Uterus (tissue), 2 donors: Measurements from ENCODE around the gene CFAP53.

Experiments used
- POLR2A ChIP-seq, 2 donors: fragments of 450-650 bp; IDR thresholded peaks; one replicate each; pipeline ENCODE4 v1.6.1; 2016; ENCODE audit warnings: antibody characterized with exemption in 2 of 2, mild to moderate bottlenecking in 1 of 2, moderate library complexity in 1 of 2
- TF ChIP-seq, protein P1 (sequence below), 4 experiments: fragments of 200-600 bp in 2 of 4; fragments of 450-650 bp in 2 of 4; sonication (generic) in 2 of 4; IDR thresholded peaks; one replicate each; pipeline ENCODE4 v1.5.1; 2016 to 2019; ENCODE audit warnings: antibody characterized with exemption in 4 of 4, mild to moderate bottlenecking in 2 of 4, moderate library complexity in 1 of 4

DNA sequence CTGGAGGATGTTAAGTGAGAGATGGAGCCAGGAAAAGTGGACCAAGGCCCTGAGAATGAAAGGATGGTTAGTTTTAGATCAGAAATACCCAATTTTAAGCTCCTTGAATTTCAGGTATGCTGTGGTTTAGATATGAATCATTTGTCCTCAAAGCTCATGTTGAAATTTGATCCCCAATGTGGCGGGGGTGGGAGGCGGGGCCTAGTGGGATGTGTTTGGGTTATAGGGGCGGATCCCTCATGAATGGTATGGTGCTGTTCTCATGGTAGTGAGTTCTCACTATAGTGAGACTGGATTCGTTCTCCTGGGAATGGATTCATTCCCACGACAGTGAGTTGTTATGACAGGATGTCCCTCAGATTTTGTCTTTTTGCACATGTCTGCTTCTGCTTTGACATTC, 82.7 kb downstream of the CFAP53 start:
- TF ChIP-seq, protein P1, sequence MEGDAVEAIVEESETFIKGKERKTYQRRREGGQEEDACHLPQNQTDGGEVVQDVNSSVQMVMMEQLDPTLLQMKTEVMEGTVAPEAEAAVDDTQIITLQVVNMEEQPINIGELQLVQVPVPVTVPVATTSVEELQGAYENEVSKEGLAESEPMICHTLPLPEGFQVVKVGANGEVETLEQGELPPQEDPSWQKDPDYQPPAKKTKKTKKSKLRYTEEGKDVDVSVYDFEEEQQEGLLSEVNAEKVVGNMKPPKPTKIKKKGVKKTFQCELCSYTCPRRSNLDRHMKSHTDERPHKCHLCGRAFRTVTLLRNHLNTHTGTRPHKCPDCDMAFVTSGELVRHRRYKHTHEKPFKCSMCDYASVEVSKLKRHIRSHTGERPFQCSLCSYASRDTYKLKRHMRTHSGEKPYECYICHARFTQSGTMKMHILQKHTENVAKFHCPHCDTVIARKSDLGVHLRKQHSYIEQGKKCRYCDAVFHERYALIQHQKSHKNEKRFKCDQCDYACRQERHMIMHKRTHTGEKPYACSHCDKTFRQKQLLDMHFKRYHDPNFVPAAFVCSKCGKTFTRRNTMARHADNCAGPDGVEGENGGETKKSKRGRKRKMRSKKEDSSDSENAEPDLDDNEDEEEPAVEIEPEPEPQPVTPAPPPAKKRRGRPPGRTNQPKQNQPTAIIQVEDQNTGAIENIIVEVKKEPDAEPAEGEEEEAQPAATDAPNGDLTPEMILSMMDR (IDR thresholded peaks at IDR 0.05) = no peak
- no peak for TF ChIP-seq POLR2A (IDR thresholded peaks at IDR 0.05)
